Central memory CD4-positive, alpha-beta T cell (primary cell): ENCODE data around the gene VWA8.
"Not testable (repeated sequence)": the region's sequence is repeated elsewhere in the genome, so short reads cannot be mapped to it uniquely, and the experiment has no call there.

Source experiments
- DNase-seq: peaks from one replicate; pipeline ENCODE4 v3.0.0; 2022

Gene VWA8

DNA sequence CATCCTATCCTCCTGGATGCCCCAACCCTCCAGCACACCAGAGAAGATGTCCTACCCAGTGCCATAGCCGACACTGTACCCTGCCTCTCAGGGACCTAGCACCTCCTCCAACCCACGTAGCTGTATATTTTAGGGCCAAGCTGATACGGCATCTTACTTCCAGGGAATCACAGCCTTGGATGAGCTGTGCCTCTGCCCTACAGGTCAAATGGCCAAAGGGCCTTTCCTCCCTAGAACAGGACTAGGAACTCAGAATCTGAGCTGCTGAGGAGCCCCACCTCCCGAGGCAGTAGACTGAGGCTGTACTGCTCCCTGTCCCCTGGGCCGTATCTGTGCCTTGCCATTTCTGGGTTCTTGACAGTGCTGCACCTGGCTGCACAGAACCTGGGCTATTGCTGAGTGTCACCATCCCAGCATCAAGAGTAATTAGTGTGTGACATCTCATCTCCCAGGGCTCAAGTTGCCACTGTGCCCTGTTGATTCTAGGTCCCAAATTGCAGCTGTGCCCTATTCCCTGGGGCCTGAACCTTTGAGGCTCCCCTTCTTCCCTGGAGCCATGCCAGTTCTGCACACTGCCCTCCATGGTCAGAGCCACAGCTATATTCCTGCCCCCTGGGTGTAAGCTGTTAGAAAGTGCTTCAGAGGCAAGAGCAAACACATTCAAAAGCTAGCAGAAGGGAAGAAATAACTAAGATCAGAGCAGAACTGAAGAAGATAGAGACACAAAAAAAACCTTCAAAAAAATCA lies 41.0 kb downstream of the VWA8 start:
- DNase-seq = no peak

GRCh38 chr13:41919031-41919740 lies 41.7 kb downstream of the VWA8 start:
- no peak for DNase-seq

DNA sequence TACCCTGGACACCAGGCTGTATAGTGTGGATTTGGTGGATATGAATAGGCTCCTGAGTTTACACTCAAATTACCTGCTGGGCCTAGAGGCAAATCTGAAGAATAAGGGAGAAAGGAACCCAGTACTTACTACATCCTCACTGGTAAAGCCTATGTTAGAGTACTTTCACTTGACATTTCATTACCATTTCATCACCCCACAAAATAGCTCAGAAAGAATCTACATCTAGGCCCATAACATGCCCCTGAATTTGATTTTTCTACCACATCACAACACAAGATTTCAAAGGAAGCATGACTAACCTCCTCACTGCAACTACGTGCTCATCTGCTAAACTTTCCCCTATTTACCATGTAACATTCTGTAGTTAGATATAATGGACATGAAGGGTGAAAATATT lies 43.3 kb downstream of the VWA8 start:
- peak; percentile 9 for DNase-seq

DNA sequence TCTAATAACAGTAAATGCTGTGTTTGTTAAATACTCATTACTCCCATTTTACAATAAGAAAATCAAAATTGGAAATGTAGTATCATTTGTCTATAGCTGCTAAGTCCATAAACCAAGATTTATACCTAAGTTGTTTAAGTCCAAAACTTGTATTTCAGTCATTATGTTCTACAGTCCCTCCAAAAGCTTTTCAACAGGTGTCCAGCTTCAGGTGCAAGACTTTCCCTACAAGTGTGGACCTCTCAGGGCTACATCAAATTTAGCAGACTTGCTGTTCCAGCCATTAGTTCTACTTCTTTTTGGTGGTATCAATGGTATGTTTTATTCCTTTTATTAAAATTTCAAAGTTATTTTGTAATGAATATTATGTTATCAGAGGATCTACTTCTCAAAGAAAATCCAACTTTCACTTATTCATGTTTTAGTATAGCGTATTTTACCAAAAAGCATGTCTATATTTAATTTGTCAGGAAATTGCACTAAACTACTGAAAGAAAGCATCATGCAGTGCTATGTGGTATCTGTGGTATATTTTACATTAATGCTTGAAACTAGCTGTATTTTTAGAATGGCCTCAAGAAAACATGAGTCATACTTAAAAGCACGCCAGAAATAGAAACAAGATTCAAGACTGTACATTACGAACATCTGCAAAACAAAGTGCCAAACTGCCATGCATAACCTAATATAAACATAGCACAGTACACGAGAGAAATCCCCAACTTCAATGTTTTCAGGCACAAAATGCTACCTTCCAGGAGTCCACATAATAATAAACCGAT lies 44.5 kb downstream of the VWA8 start:
- DNase-seq = peak; percentile 17

GRCh38 chr13:41915081-41915480 lies 45.8 kb downstream of the VWA8 start:
- DNase-seq = no peak

DNA sequence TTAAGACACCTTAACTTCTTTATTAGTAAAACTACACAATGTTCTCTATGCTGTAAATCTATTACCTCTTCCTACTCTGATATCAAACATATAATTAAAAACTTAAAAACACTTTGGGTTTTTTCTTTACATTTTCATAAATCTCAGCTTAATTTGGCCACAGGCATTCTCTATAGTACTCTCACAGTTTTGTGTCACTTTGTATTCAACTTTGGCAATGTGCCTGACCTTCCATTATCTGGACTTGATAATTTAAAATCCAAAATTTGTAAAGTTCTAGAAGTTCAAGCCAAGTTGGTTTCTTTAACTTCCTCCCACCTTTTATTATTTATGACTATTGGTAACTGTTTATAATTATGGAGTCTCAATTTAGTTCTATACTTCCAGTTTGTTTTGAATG lies 46.4 kb downstream of the VWA8 start:
- DNase-seq = no peak

DNA sequence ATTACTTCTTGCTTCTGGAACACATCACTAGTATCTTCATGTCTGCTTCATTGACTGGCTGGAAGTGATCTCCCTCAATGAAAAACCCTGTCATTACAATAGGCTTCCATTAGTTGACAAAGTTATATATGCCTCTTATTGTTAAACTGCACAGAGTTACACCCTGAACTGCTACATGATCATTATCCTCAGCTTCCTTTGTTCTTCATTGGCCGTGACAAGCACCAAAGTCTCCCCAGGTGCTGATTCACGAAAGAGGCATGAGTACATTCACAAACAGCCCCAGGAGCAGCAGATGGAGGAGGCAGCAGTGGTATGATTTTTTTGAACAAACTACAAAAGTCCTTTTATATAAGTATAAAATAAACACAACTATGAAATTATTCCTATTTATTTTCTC lies 51.4 kb downstream of the VWA8 start:
- no peak for DNase-seq

DNA sequence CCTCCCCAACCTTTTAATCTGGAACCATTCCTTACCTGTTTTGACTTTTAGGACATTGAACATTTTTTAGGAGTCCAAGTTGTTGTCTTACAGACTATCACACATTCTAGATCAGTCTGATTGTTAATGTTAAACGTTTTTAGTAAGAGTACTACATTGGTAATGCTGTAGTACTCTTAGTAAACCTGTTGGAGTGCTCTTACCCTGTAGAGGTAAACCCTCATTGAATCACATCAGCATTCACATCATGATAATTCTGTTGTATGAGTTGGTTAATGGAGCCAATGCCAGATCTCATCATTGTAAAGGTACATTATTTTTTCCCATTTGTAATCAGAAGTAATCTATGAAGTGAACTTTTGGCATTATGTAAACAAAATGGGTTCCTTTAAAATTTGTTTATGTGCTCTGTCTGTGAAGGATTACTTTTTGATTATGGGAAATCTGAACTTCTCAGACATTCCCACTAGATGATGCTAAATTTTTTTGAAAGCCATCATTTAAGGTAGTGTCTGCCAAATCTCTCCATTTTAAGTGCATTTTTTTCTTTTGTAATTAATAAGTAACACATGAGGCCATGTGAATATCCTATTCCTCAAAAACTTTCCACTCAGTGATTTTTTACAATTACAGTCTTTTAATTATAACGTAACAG lies 55.2 kb downstream of the VWA8 start:
- peak; percentile 32 for DNase-seq

- no peak for DNase-seq
Measured at GRCh38 chr13:41900918-41901317, 60.0 kb downstream of the VWA8 start.

DNA sequence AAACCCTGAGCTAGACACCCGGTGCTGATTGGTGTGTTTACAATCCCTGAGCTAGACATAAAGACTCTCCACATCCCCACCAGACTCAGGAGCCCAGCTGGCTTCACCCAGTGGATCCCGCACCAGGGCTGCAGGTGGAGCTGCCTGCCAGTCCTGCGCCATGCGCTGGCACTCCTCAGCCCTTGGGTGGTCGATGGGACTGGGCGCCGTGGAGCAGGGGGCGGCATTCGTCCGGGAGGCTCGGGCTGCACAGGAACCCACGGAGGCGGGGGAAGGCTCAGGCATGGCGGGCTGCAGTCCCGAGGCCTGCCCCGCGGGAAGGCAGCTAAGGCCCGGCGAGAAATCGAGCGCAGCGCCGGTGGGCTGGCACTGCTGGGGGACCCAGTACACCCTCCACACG lies 62.5 kb downstream of the VWA8 start:
- not testable (repeated sequence) for DNase-seq

DNA sequence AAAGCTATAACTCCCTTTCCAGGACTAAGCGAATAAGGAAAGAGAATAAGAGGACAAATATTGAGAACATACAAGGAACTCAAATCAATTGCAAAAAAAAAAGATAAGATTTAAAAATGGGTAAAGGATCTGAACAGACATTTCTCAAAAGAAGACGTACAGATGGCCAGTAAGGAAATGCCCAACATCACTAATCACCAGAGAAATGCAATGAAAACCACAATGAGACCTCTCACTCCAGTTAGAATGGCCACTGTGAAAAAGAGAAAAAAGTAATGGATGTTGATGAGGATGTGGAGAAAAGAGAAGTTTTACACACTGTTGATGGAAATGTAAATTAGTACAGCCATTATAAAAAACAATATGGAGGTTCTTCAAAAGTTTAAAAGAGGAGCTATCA lies 63.8 kb downstream of the VWA8 start:
- DNase-seq = no peak

GRCh38 chr13:41895478-41895877 lies 65.4 kb downstream of the VWA8 start:
- DNase-seq = no peak

GRCh38 chr13:41891119-41891518 lies 69.8 kb downstream of the VWA8 start:
- no peak for DNase-seq

- DNase-seq = no peak
Measured at GRCh38 chr13:41883147-41883546, 77.8 kb downstream of the VWA8 start.

DNA sequence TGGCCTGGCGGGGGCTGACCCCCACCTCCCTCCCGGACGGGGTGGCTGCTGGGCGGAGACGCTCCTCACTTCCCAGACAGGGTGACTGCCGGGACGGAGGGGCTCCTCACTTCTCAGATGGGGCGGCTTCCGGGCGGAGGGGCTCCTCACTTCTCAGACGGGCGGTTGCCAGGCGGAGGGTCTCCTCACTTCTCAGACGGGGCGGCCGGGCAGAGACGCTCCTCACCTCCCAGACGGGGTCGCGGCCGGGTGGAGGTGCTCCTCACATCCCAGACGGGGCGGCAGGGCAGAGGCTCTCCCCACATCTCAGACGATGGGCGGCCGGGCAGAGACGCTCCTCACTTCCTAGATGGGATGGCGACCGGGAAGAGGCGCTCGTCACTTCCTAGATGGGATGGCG lies 79.0 kb downstream of the VWA8 start:
- not testable (repeated sequence) for DNase-seq

- DNase-seq = no peak
Measured at GRCh38 chr13:41880966-41881365, 79.9 kb downstream of the VWA8 start.

- DNase-seq = no peak
Measured at GRCh38 chr13:41864658-41865057, 96.3 kb downstream of the VWA8 start.

GRCh38 chr13:41862659-41863058 lies 98.2 kb downstream of the VWA8 start:
- not testable (repeated sequence) for DNase-seq

DNA sequence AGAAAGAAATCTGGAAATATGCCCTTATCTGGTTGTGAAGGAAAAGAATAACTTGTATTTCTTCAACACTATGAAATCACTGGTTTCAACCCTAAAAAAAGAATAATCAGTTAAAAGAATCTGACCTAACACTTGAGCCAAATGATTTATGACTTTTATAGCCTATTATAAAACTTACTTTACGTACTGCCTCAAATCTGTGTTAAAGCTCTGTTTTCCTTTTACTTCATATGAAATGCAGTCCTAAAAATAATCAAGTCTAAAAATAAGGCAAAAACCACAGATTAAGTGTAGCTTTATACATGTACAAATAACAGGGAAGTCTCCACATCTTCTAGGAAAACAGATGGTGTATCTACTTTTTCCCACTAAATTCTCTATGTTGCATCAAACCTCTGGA lies 101.3 kb downstream of the VWA8 start:
- DNase-seq = no peak

DNA sequence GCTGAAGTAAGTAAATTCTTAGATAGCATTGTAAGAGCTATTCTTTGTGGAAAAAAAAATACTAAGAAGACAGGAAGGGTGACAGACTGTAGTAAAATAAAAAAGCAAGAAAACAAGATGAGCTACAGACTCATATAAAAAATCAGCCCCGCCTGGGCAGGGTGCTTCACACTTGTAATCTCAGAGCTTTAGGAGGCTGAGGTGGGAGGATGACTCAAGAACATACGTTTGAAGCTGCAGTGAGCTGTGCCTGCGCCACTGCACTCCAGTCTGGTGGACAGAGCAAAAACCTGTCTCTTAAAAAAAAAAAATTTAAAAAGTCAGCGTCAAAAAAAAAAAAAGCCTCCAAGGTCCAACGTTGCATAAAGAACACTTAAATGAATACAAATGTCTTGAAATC lies 102.1 kb downstream of the VWA8 start:
- no peak for DNase-seq

DNA sequence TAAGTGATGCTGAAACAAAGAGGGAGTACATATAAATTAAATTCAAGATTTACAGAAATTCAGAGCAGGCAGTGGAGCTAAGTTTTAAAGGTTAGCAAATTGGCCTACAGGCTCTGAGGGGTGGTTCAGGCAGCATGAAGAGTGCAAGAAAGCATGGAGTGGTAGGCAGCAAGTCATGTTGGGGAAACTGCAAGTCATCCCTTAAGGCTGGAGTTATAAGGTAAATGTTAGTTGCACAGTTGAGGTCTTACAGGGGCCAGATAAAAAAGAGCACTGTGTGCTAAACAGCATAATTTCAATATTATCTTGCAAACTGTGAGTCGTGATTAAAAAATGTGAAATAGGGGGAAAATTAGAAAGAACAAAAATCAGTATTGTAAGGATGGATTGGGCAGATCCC lies 106.2 kb downstream of the VWA8 start:
- DNase-seq = no peak

- no peak for DNase-seq
Measured at GRCh38 chr13:41851351-41851750, 109.6 kb downstream of the VWA8 start.
